ENCODE data around the gene NNMT.

NNMT gene

GRCh38 chr11:114254571-114255146, 41.5 kb upstream of the NNMT start:
- no peak overlapping the region for H3K9ac ChIP-seq (ENCODE audit: low read length)
- no peak overlapping the region for H2AFZ ChIP-seq (ENCODE audit: low read length)
- no peaks in the 10 kb centered on the region for H3K4me1 ChIP-seq (ENCODE audit: low read length)
- H3K27me3 ChIP-seq (replicated peaks; ENCODE audit: insufficient read depth, low read length) = no peaks in the 10 kb centered on the region
- H3F3A ChIP-seq (ENCODE audit: insufficient read depth, low read length) = no peaks in the 10 kb centered on the region
- H3K9me3 ChIP-seq (replicated peaks; ENCODE audit: insufficient read depth, low read length) = no peaks in the 10 kb centered on the region
- H3K9me2 ChIP-seq (replicated peaks; ENCODE audit: insufficient read depth, low read length) = no peaks in the 10 kb centered on the region
- no peak overlapping the region for H3K27ac ChIP-seq (ENCODE audit: low read length)
- no peak overlapping the region for H3K4me3 ChIP-seq (ENCODE audit: low read length)
- no peaks in the 10 kb centered on the region for H3K36me3 ChIP-seq (replicated peaks; ENCODE audit: insufficient read depth, low read length)
- H3K4me2 ChIP-seq (ENCODE audit: low read depth, low read length) = no peak overlapping the region
- H3K79me2 ChIP-seq (ENCODE audit: low read length) = no peaks in the 10 kb centered on the region
- no peaks in the 10 kb centered on the region for H4K20me1 ChIP-seq (ENCODE audit: insufficient read depth, low read length)
- DNase-seq = no peak
- TF ChIP-seq EZH2phosphoT487 (IDR thresholded peaks at IDR 0.05; ENCODE audit: low read length) (no peak), EZH2 (optimal IDR thresholded peaks at IDR 0.05; ENCODE audit: low read depth, low read length) (no peak), CTCF (IDR thresholded peaks at IDR 0.05; ENCODE audit: low read length) (no peak)

DNA sequence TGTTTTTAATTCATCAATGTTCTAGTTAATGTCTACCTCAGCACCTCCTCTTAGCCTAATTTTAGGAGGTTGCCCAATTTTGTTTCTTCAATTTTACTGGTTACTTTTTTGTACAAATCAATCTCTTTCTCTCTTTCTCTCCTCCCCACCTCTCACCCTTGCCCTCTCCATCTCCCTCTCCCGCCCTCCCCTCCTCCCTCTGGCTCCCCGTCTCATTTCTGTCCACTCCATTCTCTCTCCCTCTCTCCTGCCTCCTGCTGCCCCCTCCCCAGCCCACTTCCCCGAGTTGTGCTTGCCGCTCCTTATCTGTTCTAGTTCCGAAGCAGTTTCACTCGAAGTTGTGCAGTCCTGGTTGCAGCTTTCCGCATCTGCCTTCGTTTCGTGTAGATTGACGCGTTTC, 40.9 kb upstream of the NNMT start:
- Histone ChIP-seq H3K9me3 (replicated peaks; ENCODE audit: insufficient read depth, low read length) (no peaks in the 10 kb centered on the region), H3K36me3 (replicated peaks; ENCODE audit: insufficient read depth, low read length) (no peaks in the 10 kb centered on the region), H2AFZ (ENCODE audit: low read length) (no peak overlapping the region), H3K27ac (ENCODE audit: low read length) (no peak overlapping the region), H3K4me1 (ENCODE audit: low read length) (no peaks in the 10 kb centered on the region), H3K9me2 (replicated peaks; ENCODE audit: insufficient read depth, low read length) (no peaks in the 10 kb centered on the region), H3K4me3 (ENCODE audit: low read length) (no peak overlapping the region), H3K79me2 (ENCODE audit: low read length) (no peaks in the 10 kb centered on the region), H3K27me3 (replicated peaks; ENCODE audit: insufficient read depth, low read length) (no peaks in the 10 kb centered on the region), H3K9ac (ENCODE audit: low read length) (no peak overlapping the region), H3K4me2 (ENCODE audit: low read depth, low read length) (no peak overlapping the region), H4K20me1 (ENCODE audit: insufficient read depth, low read length) (no peaks in the 10 kb centered on the region), H3F3A (ENCODE audit: insufficient read depth, low read length) (no peaks in the 10 kb centered on the region)
- TF ChIP-seq CTCF (IDR thresholded peaks at IDR 0.05; ENCODE audit: low read length) (no peak), EZH2 (optimal IDR thresholded peaks at IDR 0.05; ENCODE audit: low read depth, low read length) (no peak), EZH2phosphoT487 (IDR thresholded peaks at IDR 0.05; ENCODE audit: low read length) (no peak)
- DNase-seq = no peak

- no peak overlapping the region for H3K4me3 ChIP-seq (ENCODE audit: low read length)
These were observed 39.8 kb upstream of the NNMT start for GRCh38 chr11:114256176-114256966.

More at GRCh38 chr11:114256176-114256966, 39.8 kb upstream of the NNMT start:
- Histone ChIP-seq H2AFZ (ENCODE audit: low read length) (no peak overlapping the region), H3K27me3 (replicated peaks; ENCODE audit: insufficient read depth, low read length) (no peaks in the 10 kb centered on the region), H3F3A (ENCODE audit: insufficient read depth, low read length) (no peaks in the 10 kb centered on the region), H3K9me2 (replicated peaks; ENCODE audit: insufficient read depth, low read length) (no peaks in the 10 kb centered on the region), H3K36me3 (replicated peaks; ENCODE audit: insufficient read depth, low read length) (no peaks in the 10 kb centered on the region), H3K9ac (ENCODE audit: low read length) (no peak overlapping the region), H3K9me3 (replicated peaks; ENCODE audit: insufficient read depth, low read length) (no peaks in the 10 kb centered on the region), H3K27ac (ENCODE audit: low read length) (no peak overlapping the region), H3K4me2 (ENCODE audit: low read depth, low read length) (no peak overlapping the region), H3K4me1 (ENCODE audit: low read length) (no peaks in the 10 kb centered on the region), H3K79me2 (ENCODE audit: low read length) (no peaks in the 10 kb centered on the region), H4K20me1 (ENCODE audit: insufficient read depth, low read length) (no peaks in the 10 kb centered on the region)
- no peak for DNase-seq
- TF ChIP-seq EZH2phosphoT487 (IDR thresholded peaks at IDR 0.05; ENCODE audit: low read length) = no peak
- TF ChIP-seq EZH2 (optimal IDR thresholded peaks at IDR 0.05; ENCODE audit: low read depth, low read length) = no peak
- TF ChIP-seq CTCF (IDR thresholded peaks at IDR 0.05; ENCODE audit: low read length) = no peak
